HG03457 (cell line): Measurements from ENCODE around the gene CLTCL1.
"Not testable (repeated sequence)": the region's sequence is repeated elsewhere in the genome, so short reads cannot be mapped to it uniquely, and the experiment has no call there.

Experiments used
- ATAC-seq: cut with Tn5 transposase; IDR thresholded peaks from one replicate; pipeline ENCODE4 v1.9.1; 2021; ENCODE audit warnings: moderate number of reproducible peaks; ENCODE audit not compliant: unreplicated experiment

Gene CLTCL1

GRCh38 chr22:19291580-19292457 is at the start of gene CLTCL1:
Gene CLTCL1 (minus strand): TSS chr22:19291719. CDS start chr22:19291641, 78 bp downstream.
- ATAC-seq, result no peak

GRCh38 chr22:19337137-19337536 is 45.6 kb upstream of the CLTCL1 start:
- ATAC-seq, result no peak

DNA sequence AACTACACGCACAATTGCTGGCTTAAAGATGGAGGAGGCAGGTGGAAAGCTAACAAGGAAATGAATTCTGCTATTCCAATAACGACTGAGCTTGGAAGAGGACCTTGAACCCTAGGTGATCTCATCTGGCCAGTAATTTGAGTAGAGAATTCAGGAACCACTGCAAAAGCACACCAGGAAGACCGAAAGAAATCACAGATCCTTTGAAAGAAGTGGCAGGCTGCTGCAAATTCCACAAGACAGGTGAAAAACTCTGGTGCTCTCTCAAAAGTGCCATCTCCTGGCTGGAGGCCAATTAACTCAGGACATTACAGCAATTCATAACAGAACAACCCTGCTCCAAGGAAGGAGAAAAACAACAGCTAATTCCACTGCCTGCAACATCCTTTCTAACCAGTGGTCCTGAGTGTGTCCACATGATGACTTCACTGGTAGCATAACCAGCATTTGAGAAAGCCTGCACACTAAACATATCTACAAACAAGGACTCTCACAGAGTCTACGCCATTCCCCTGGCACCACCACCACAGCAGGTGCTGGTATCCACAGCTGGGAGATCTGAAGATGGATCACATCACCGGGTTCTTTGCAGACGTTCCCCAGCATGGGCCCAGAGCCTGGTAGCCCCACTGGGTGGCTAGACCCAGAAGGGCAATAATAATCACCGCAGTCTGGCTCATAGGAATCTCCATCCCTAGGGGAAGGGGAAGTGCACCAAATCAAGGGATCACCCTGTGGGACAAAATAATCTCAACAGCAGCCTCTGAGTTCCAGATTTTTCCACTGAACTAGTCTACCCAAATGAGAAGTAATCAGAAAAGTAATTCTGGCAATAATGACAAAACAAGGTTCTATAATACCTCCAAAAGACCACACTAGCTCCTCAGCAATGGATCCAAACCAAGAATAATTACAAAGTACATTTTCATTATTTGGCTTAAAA is 44.9 kb upstream of the CLTCL1 start:
- no peak for ATAC-seq

- no peak for ATAC-seq
Measured at GRCh38 chr22:19331975-19332374, 40.5 kb upstream of the CLTCL1 start.

- ATAC-seq, result no peak
Measured at GRCh38 chr22:19331474-19331873, 40.0 kb upstream of the CLTCL1 start.

DNA sequence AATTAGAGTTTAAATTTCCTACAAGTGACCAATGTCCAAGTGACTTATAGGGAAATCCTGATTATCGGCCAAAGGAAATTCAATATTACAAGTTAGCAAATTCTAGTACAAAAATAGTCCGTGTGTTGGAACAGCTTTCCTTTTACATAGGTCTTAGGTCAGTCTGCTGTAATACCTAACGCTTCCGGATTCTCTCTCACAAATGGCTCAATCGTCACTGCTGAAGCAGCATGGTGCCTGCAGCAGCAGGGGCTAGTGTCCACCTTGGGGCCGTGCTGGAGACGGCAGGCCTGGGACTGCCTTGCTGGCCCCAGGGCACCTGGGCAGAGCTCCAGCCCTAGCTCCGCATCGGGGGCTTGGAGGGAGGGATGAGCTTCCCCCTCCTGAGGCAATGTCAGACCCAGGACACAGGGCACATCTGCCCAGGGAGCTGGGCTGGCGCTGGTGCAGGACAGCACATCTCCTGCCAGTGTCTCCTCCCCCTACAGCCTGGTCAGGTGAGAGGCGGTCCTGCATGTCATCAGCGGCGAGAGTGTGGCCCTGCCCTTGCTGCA is 39.4 kb upstream of the CLTCL1 start:
- ATAC-seq, result no peak

- not testable (repeated sequence) for ATAC-seq
Measured at GRCh38 chr22:19330205-19330604, 38.7 kb upstream of the CLTCL1 start.

- no peak for ATAC-seq
Measured at GRCh38 chr22:19329454-19329853, 37.9 kb upstream of the CLTCL1 start.

DNA sequence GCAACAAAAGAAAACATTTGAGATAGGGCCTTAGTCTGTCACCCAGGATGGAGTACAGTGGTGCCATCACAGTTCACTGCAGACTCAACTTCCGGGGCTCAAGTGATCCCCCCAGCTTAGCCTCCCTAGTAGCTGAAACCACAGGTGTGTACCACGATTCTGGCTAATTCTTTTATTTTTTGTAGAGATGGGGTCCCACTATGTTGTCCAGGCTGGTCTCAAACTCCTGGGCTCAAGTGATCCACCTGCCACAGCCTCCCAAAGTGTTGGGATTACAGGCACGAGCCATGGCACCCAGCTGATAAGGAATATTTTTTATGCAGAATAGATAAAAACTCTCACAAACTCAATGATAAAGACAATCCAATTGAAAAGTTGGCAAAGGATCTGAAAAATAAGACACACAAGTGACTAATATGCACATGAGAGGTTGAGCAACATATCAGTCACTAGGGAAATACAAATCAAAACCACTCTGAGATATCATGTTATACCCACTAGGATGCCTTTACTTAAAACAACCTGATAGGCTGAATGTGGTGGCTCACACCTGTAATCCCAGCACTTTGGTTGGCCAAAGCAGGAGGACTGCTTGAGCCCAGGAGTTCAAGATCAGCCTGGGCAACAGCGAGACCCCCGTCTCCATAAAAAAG is 33.9 kb upstream of the CLTCL1 start:
- no peak for ATAC-seq

DNA sequence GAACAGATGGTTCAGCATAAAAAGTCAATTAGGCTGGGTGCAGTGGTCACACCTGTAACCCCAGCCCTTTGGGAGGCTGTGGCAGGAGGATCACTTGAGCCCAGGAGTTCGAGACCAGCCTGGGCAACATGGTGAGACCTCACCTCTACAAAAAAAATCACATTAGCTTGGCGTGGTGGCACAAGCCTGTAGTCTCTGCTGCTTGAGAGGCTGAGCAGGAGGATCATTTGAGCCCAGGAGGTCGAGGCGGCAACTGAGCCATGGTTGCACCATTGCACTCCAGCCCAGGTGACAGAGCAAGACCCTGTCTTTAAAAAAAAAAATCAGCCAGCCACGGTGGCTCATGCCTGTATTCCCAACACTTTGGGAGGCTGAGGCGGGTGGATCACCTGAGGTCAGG is 31.9 kb upstream of the CLTCL1 start:
- ATAC-seq, result not testable (repeated sequence)

- ATAC-seq, result no peak
Measured at GRCh38 chr22:19321757-19322156, 30.2 kb upstream of the CLTCL1 start.

DNA sequence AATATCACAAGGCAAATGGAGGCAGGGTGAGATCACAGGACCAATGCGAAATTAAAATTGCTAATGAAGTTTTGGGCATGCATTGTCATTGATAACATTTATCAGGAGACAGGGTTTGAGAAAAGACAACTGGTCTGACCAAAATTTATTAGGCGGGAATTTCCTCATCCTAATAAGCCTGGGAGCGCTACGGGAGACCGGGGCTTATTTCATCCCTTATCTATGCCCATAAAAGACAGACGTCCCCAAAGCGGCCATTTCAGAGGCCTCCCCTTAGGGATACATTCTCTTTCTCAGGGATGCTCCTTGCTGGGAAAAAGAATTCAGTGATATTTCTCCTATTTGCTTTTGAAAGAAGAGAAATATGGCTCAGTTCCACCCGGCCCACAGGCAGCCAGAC is 28.6 kb upstream of the CLTCL1 start:
- not testable (repeated sequence) for ATAC-seq

- no peak for ATAC-seq
Measured at GRCh38 chr22:19319281-19319680, 27.8 kb upstream of the CLTCL1 start.

- ATAC-seq, result no peak
Measured at GRCh38 chr22:19317865-19318264, 26.3 kb upstream of the CLTCL1 start.

DNA sequence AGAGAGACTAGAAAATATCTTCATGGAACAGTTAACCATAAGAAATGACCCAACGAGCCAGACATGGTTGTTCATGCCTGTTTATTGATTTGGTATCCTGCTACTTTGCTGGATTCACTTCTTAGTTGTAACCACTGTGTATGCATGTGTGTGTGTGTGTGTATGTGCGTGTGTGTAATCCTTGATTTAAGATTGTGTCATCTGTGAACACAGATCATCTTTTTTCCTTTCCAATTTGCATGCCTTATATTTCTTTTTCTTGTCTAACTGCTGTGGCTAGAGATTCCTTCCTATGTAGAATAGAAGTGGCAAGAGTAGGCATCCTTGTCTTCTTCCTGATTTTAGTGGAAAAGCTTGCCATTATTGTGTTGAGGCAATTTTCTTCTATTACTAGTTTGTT is 16.4 kb upstream of the CLTCL1 start:
- ATAC-seq, result no peak

GRCh38 chr22:19306535-19306934 is 15.0 kb upstream of the CLTCL1 start:
- not testable (repeated sequence) for ATAC-seq

- no peak for ATAC-seq
Measured at GRCh38 chr22:19304547-19304946, 13.0 kb upstream of the CLTCL1 start.

- ATAC-seq, result no peak
Measured at GRCh38 chr22:19303785-19304184, 12.3 kb upstream of the CLTCL1 start.

DNA sequence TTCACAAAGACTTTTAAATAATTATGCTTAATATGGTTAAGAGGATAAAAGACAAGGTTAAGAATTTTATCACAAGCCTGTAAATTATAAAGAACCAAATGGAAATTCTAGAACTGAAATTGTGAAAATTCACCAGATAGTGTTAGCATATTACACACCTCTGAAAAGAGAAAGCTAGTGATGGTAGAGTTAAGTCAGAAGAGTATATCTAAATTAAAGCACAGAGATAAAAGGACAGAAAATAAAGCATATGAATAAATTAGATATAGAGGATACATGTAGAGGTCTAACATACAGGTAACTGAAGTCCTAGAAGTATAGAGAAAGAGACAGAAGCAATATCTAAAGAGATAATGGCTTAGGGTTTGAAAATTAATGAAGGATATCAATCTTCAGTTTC is 4.2 kb upstream of the CLTCL1 start:
- ATAC-seq, result no peak

DNA sequence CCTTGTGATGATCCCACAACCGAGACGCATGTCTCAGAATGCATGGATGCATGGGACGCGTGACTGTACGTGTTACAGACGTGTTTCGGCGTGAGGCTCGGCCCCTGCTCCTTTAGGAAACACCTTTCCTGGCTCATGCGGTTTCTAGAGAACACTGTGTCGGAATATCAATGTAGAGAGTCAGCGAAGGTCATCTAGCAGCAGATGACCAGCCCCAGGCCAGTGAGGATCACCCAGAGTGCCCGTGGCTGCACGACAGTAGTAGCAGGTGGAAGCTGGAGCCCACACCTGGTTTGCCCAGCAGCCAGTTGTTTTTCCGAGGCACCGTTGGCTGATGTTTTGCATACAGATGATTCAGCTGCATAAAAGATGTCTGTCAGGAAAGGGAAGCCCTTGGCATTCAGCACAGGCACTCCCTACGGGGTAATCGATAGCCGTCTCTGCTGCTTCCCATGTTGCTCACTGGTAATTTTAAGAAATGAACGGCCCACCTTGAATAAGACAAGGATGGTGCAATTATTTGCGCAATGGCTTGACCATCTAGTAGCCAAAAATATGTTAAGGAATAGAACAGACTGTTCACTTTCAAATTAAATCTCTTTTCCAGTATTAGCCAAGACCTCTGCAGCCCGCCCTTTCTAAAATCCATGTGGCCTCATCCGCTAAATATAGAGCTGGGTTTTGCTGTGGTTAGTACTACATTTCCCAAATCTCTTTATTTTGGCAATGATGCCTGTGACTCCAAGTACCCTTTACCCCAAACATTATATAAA is 1.1 kb upstream of the CLTCL1 start:
- ATAC-seq, result no peak
